SU-DHL-6 (cell line): ENCODE results near the gene COBL.

ENCODE experiments used
- EZH2phosphoT487 ChIP-seq: fragments of 200-600 bp; sonication (generic), shearing (Covaris generic); conservative IDR thresholded peaks from 2 replicates; pipeline ENCODE4 v1.6.1; 2018; ENCODE audit warnings: mild to moderate bottlenecking, antibody characterized with exemption, low read length, moderate library complexity, mixed read lengths
- TF ChIP-seq, protein P1 (sequence below): fragments of 200-600 bp; sonication (generic); IDR thresholded peaks from one replicate; pipeline ENCODE4 v1.5.1; 2017; ENCODE audit warnings: antibody characterized with exemption, mild to moderate bottlenecking, low read length, moderate library complexity; ENCODE audit not compliant: insufficient read depth, poor library complexity, severe bottlenecking

DNA sequence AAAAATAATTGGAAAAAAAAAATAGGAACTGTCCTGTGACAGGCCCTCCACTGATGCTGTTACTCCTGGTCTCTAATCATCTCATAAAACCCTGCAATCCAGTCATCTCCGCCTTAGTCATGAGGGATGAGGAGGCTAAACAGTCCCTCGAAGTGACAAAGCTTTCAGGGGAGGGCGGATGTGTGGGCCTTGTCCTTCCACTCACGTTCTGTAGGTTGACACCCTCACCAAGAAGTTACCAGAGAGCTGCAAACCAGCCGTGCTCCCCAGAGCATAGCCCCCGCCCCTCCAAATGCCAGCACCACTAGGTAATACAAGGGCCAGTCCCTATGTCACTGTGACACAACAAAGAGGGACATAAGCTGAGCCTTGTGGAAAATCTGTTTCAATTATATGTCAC lies 11.9 kb downstream of the COBL start:
- TF ChIP-seq, protein P1, sequence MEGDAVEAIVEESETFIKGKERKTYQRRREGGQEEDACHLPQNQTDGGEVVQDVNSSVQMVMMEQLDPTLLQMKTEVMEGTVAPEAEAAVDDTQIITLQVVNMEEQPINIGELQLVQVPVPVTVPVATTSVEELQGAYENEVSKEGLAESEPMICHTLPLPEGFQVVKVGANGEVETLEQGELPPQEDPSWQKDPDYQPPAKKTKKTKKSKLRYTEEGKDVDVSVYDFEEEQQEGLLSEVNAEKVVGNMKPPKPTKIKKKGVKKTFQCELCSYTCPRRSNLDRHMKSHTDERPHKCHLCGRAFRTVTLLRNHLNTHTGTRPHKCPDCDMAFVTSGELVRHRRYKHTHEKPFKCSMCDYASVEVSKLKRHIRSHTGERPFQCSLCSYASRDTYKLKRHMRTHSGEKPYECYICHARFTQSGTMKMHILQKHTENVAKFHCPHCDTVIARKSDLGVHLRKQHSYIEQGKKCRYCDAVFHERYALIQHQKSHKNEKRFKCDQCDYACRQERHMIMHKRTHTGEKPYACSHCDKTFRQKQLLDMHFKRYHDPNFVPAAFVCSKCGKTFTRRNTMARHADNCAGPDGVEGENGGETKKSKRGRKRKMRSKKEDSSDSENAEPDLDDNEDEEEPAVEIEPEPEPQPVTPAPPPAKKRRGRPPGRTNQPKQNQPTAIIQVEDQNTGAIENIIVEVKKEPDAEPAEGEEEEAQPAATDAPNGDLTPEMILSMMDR = no peak
- TF ChIP-seq EZH2phosphoT487 = no peak
